GM23338 (cell line): ENCODE measurements around the gene TNRC18. TPM values are rescaled to one million over a fixed set of nuclear protein-coding genes. Genes with fewer than 3 reads are reported as not detected.

Experiments
- ATAC-seq: fragments of 200-7000 bp; cut with Tn5 transposase; 3 replicates; pipeline ENCODE4 v1.9.1; 2020
- DNase-seq: peaks from one replicate; pipeline ENCODE4 v3.0.0-alpha.2; 2015; ENCODE audit warnings: low spot score
- H2AFZ ChIP-seq: fragments of 200-600 bp; sonication (generic); 2 replicates; pipeline ENCODE4 v1.8.0; 2016; ENCODE audit warnings: antibody characterized with exemption, mild to moderate bottlenecking, moderate library complexity
- H3F3A ChIP-seq: fragments of 200-600 bp; sonication (generic); replicated peaks from 2 replicates; pipeline ENCODE4 v1.8.0; 2017; ENCODE audit warnings: antibody characterized with exemption, mixed run types, low read depth
- H3K27ac ChIP-seq: fragments of 200-600 bp; sonication (generic); 2 replicates; pipeline ENCODE4 v1.6.1; 2016; ENCODE audit warnings: low read depth
- H3K27me3 ChIP-seq: fragments of 200-600 bp; sonication (generic); 2 replicates; pipeline ENCODE4 v1.8.0; 2016; ENCODE audit warnings: mild to moderate bottlenecking, mixed run types, moderate library complexity; ENCODE audit not compliant: insufficient read depth
- H3K36me3 ChIP-seq: fragments of 200-600 bp; sonication (generic); 2 replicates; pipeline ENCODE4 v1.8.0; 2016; ENCODE audit warnings: mild to moderate bottlenecking; ENCODE audit not compliant: insufficient read depth
- H3K4me1 ChIP-seq: fragments of 200-600 bp; sonication (generic); 2 replicates; pipeline ENCODE4 v1.8.0; 2016; ENCODE audit warnings: mild to moderate bottlenecking, moderate library complexity; ENCODE audit not compliant: insufficient read depth
- H3K4me2 ChIP-seq: fragments of 200-600 bp; sonication (generic); 2 replicates; pipeline ENCODE4 v1.7.1; 2017; ENCODE audit warnings: mixed run types
- H3K4me3 ChIP-seq: fragments of 200-600 bp; sonication (generic); 2 replicates; pipeline ENCODE4 v1.6.1; 2016; ENCODE audit warnings: mixed run types
- H3K79me2 ChIP-seq: fragments of 200-600 bp; sonication (generic); replicated peaks from 2 replicates; pipeline ENCODE4 v1.8.0; 2017; ENCODE audit warnings: mild to moderate bottlenecking; ENCODE audit not compliant: insufficient read depth
- H3K9me2 ChIP-seq: fragments of 200-600 bp; sonication (generic); 2 replicates; pipeline ENCODE4 v1.8.0; 2017; ENCODE audit not compliant: insufficient read depth
- H4K20me1 ChIP-seq: fragments of 200-600 bp; sonication (generic); replicated peaks from 2 replicates; pipeline ENCODE4 v1.8.0; 2017; ENCODE audit warnings: mild to moderate bottlenecking; ENCODE audit not compliant: insufficient read depth
- H3K27ac Mint-ChIP-seq: 2 replicates; pipeline ENCODE4 v1.8.0; 2020; ENCODE audit warnings: inconsistent platforms, mild to moderate bottlenecking, moderate library complexity, mixed read lengths
- H3K27me3 Mint-ChIP-seq: 3 replicates; pipeline ENCODE4 v1.8.0; 2022; ENCODE audit warnings: low read depth, mild to moderate bottlenecking, moderate library complexity, mixed read lengths, inconsistent platforms; ENCODE audit not compliant: insufficient read depth, poor library complexity
- H3K36me3 Mint-ChIP-seq: 3 replicates; pipeline ENCODE4 v1.8.0; 2021; ENCODE audit warnings: low read depth, mild to moderate bottlenecking, inconsistent platforms, moderate library complexity, mixed read lengths
- H3K4me1 Mint-ChIP-seq: 3 replicates; pipeline ENCODE4 v1.8.0; 2020; ENCODE audit warnings: mild to moderate bottlenecking, inconsistent platforms, mixed read lengths
- H3K4me3 Mint-ChIP-seq: 3 replicates; pipeline ENCODE4 v1.8.0; 2021; ENCODE audit warnings: moderate library complexity, mild to moderate bottlenecking, inconsistent platforms, mixed read lengths
- H3K9me3 Mint-ChIP-seq: 3 replicates; pipeline ENCODE4 v1.8.0; 2020; ENCODE audit warnings: moderate library complexity, mild to moderate bottlenecking, inconsistent platforms, mixed read lengths
- CREB1 ChIP-seq: fragments of 250-450 bp; sonication (Bioruptor Pico); IDR thresholded peaks from 2 replicates; pipeline ENCODE4 v1.5.0; 2020; ENCODE audit warnings: low read depth, mild to moderate bottlenecking, moderate library complexity
- EZH2 ChIP-seq: fragments of 200-600 bp; sonication (generic); IDR thresholded peaks from one replicate; pipeline ENCODE4 v1.8.0; 2017; ENCODE audit warnings: antibody characterized with exemption, mild to moderate bottlenecking, low read depth; ENCODE audit not compliant: unreplicated experiment
- polyA plus RNA-seq: library from polyadenylated mRNA; unstranded; fragments of >200 nt; fragmentation: Nextera tagmentation; extraction: Ambion mirVana; gene quantifications from 2 replicates; pipeline ENCODE4 v1.2.1, GENCODE V29; 2016
- total RNA-seq: library from RNA; depleted of rRNA; stranded (reverse); fragments of >200 nt; shearing (Covaris generic); gene quantifications from 2 replicates; pipeline ENCODE4 v1.2.3, GENCODE V29; 2014
- TF ChIP-seq, protein P1 (sequence below): fragments of 250-450 bp; sonication (Bioruptor Pico); IDR thresholded peaks from 2 replicates; pipeline ENCODE4 v1.5.0; 2020; ENCODE audit warnings: mild to moderate bottlenecking, moderate library complexity
- TF ChIP-seq, protein P2 (sequence below), 2 experiments: fragments of 200-600 bp in 1 of 2; sonication (generic) in 1 of 2; conservative IDR thresholded peaks; 2 replicates each; pipeline versions ENCODE4 v1.5.1 to v1.6.1; 2016 to 2017; ENCODE audit warnings: antibody characterized with exemption in 2 of 2, low read depth in 2 of 2, mild to moderate bottlenecking in 2 of 2, moderate library complexity in 1 of 2

Gene TNRC18
- total and polyA plus RNA-seq, 2 experiments from 2014 or later = 2.1 to 17.5 TPM

DNA sequence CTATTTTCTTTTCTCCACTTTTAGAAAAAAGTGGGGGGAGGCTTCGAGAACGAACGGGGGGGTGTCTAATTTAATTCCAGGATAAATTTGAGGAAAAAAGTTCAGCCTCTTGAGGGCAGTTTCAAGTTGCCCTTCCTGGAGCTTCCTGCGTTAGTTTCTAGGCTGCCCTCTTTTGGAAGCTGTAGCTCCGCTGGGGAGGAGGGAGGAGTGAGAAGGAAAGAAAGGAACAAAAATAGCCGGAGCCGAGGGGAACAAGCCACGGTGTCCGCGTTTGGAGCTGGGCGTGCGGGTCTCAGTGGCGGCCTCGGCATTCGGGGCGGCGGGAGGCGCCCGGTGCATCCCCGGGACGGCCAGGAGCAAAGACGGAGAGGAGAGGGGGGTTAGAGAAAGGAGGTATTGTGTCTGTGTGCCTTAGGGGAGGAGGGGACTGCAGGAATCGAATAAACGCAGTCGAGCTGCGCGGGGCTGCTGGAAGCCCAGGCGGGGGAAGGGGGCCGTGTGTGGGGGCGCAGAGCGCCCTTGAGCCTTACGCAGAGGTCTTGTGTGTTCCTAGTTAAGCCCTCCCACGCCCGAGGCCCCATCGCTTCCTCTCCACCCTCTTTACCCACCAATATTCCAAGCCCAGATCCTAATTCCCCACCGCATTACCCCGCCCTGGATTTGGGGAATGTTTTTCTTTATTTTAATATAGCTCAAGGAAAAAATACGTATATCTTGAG is 2.0 kb upstream of the TNRC18 start:
- peak; percentile 5 for TF ChIP-seq EZH2
- TF ChIP-seq, protein P1, sequence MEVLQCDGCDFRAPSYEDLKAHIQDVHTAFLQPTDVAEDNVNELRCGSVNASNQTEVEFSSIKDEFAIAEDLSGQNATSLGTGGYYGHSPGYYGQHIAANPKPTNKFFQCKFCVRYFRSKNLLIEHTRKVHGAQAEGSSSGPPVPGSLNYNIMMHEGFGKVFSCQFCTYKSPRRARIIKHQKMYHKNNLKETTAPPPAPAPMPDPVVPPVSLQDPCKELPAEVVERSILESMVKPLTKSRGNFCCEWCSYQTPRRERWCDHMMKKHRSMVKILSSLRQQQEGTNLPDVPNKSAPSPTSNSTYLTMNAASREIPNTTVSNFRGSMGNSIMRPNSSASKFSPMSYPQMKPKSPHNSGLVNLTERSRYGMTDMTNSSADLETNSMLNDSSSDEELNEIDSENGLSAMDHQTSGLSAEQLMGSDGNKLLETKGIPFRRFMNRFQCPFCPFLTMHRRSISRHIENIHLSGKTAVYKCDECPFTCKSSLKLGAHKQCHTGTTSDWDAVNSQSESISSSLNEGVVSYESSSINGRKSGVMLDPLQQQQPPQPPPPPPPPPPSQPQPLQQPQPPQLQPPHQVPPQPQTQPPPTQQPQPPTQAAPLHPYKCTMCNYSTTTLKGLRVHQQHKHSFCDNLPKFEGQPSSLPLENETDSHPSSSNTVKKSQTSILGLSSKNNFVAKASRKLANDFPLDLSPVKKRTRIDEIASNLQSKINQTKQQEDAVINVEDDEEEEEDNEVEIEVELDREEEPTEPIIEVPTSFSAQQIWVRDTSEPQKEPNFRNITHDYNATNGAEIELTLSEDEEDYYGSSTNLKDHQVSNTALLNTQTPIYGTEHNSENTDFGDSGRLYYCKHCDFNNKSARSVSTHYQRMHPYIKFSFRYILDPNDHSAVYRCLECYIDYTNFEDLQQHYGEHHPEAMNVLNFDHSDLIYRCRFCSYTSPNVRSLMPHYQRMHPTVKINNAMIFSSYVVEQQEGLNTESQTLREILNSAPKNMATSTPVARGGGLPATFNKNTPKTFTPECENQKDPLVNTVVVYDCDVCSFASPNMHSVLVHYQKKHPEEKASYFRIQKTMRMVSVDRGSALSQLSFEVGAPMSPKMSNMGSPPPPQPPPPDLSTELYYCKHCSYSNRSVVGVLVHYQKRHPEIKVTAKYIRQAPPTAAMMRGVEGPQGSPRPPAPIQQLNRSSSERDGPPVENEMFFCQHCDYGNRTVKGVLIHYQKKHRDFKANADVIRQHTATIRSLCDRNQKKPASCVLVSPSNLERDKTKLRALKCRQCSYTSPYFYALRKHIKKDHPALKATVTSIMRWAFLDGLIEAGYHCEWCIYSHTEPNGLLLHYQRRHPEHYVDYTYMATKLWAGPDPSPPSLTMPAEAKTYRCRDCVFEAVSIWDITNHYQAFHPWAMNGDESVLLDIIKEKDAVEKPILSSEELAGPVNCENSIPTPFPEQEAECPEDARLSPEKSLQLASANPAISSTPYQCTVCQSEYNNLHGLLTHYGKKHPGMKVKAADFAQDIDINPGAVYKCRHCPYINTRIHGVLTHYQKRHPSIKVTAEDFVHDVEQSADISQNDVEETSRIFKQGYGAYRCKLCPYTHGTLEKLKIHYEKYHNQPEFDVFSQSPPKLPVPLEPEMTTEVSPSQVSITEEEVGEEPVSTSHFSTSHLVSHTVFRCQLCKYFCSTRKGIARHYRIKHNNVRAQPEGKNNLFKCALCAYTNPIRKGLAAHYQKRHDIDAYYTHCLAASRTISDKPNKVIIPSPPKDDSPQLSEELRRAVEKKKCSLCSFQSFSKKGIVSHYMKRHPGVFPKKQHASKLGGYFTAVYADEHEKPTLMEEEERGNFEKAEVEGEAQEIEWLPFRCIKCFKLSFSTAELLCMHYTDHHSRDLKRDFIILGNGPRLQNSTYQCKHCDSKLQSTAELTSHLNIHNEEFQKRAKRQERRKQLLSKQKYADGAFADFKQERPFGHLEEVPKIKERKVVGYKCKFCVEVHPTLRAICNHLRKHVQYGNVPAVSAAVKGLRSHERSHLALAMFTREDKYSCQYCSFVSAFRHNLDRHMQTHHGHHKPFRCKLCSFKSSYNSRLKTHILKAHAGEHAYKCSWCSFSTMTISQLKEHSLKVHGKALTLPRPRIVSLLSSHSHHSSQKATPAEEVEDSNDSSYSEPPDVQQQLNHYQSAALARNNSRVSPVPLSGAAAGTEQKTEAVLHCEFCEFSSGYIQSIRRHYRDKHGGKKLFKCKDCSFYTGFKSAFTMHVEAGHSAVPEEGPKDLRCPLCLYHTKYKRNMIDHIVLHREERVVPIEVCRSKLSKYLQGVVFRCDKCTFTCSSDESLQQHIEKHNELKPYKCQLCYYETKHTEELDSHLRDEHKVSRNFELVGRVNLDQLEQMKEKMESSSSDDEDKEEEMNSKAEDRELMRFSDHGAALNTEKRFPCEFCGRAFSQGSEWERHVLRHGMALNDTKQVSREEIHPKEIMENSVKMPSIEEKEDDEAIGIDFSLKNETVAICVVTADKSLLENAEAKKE (CRISPR knock-in tag) = no peak
- TF ChIP-seq, protein P2, sequence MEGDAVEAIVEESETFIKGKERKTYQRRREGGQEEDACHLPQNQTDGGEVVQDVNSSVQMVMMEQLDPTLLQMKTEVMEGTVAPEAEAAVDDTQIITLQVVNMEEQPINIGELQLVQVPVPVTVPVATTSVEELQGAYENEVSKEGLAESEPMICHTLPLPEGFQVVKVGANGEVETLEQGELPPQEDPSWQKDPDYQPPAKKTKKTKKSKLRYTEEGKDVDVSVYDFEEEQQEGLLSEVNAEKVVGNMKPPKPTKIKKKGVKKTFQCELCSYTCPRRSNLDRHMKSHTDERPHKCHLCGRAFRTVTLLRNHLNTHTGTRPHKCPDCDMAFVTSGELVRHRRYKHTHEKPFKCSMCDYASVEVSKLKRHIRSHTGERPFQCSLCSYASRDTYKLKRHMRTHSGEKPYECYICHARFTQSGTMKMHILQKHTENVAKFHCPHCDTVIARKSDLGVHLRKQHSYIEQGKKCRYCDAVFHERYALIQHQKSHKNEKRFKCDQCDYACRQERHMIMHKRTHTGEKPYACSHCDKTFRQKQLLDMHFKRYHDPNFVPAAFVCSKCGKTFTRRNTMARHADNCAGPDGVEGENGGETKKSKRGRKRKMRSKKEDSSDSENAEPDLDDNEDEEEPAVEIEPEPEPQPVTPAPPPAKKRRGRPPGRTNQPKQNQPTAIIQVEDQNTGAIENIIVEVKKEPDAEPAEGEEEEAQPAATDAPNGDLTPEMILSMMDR (conservative IDR thresholded peaks at IDR 0.05; ENCODE audit: low read depth in 2 of 2) = no peak
- 0 out of 2 replicates have a peak, but pooled peaks have one; percentile 10 for TF ChIP-seq CREB1
- Mint-ChIP-seq H3K9me3 (peaks cover 4% of the 10 kb centered on the region; the same call in 1 of the 3 replicates), H3K36me3 (no peaks in the 10 kb centered on the region), H3K27ac (peak overlapping the region; percentile 86), H3K4me1 (peaks cover 19% of the 10 kb centered on the region), H3K27me3 (peaks cover 83% of the 10 kb centered on the region), H3K4me3 (peak overlapping the region; percentile 80)
- no peaks in the 10 kb centered on the region for H3K9me2 ChIP-seq
- H3K79me2 ChIP-seq = no peaks in the 10 kb centered on the region
- H3K36me3 ChIP-seq = no peaks in the 10 kb centered on the region
- peaks cover 35% of the 10 kb centered on the region for H3K4me1 ChIP-seq
- ATAC-seq (peak; percentile 1; the same call in 2 of the 3 replicates), DNase-seq (peak; percentile 95)
- peak overlapping the region; percentile 69 for H3K4me3 ChIP-seq
- H3K27me3 ChIP-seq = peaks cover 88% of the 10 kb centered on the region
- no peaks in the 10 kb centered on the region for H4K20me1 ChIP-seq
- peak overlapping the region; percentile 93 for H3K4me2 ChIP-seq
- no peak overlapping the region; the same call in none of the 2 replicates for H2AFZ ChIP-seq
- H3F3A ChIP-seq = peaks cover 26% of the 10 kb centered on the region
- H3K27ac ChIP-seq = no peak overlapping the region
